GM12873 (cell line): Measurements from ENCODE around the gene RCL1.

Source experiments
- CTCF ChIP-seq: IDR thresholded peaks from 2 replicates; pipeline ENCODE4 v1.5.1; 2012; ENCODE audit warnings: low read depth, mild to moderate bottlenecking, moderate library complexity, low read length, control low read depth; ENCODE audit not compliant: insufficient read depth; ENCODE audit errors: missing control alignments

RCL1 gene

GRCh38 chr9:4756420-4756819, 36.3 kb upstream of the RCL1 start:
- TF ChIP-seq CTCF, result no peak

DNA sequence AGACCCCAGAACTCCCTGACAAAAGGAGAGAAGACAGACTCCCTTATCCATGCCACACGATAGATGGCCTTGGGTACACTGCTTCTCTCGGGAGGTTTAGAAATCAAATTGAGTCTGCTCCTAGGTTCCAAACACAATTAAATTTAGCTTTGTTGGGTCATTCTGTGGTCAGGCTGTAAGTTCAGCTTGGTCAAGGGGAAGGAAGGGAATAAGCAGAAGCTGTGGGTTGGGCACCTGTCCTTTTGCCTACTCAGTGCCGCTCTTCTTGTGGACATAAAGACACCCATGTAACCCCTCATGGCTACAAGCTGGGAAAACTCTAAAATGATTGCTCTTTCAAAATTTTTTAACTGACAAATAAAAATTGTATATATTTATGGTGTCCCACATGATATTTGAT, 32.6 kb upstream of the RCL1 start:
- TF ChIP-seq CTCF, result no peak

- peak; percentile 83 for TF ChIP-seq CTCF
These were observed 30.4 kb upstream of the RCL1 start for GRCh38 chr9:4762108-4762885.

DNA sequence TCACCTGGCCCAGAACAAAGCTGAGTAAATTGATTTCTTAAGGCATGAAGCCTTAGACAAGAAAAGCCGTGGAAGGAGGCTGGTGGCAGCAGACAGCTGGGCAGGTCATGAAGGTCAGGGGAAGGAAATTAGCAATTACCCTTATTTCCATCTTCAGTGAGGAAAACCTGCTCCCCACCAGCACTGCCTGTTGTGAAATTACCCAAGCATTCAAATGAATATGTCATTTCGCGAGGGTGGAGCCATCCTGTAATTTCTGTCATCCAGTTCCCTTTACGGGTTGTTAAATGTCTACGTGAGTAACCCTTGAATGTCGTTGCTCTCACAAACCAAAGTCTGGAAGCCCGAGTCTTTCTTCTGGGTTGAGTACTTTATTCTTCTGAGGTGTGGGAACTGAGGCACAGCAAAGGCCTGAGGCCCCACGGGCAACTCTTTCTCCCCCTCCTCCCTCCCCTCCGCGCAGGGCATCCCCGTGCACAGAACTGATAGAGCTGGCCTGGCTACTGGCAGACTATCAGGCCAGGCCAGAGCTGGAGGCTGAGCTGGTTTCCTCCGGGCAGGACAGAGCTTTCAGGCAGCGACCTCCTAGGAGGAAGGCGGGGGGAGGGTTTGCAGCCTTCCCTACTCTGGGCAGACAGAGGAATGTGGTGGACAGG, 29.7 kb upstream of the RCL1 start:
- TF ChIP-seq CTCF, result no peak

DNA sequence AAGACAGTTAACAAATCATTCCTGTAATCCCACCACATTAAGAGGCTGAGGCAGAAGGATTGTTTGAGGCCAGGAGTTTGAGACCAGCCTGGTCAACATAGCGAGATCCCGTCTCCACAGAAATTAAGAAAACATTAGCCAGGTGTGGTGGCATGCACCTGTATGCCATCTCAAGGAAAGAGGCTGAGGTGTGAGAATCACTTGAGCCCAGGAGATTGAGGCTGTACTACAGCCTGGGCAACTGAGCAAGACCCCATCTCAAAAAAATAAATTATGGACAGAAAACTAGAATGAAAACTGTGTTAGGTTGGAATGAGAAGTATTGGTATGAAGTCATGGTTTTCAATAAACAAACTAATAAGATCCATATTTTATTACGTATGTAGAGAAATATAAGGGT, 28.7 kb upstream of the RCL1 start:
- no peak for TF ChIP-seq CTCF

DNA sequence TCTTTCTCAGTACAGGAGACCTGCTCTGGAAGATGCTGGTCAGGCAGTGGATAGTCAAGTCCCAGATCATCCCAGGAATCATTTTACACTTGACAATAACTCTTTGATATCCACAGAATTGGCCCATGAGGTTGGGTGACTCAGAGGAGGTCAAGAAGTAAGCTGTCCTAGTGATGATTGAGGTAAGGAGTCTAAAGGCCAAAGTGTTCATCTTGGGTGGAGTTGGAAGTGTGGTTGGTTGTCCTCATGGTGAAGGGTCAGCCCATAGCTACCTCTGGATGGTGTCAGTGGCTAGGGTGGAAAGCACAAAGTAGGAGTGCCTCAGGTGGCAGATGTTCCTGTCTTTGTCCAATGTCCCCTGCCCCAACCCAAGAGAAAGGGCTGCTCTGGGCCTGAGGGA, 24.1 kb upstream of the RCL1 start:
- TF ChIP-seq CTCF, result no peak

GRCh38 chr9:4769321-4770080, 23.2 kb upstream of the RCL1 start:
- TF ChIP-seq CTCF, result no peak
